HCT116 (cell line): ENCODE data around the gene CDCP2. TPM values are rescaled to one million over a fixed set of nuclear protein-coding genes. Genes with fewer than 3 reads are reported as not detected.

Experiments used
- ATAC-seq: fragments of 200-7000 bp; cut with Tn5 transposase; 2 replicates; pipeline ENCODE4 v1.9.1; 2020; ENCODE audit warnings: mild to moderate bottlenecking, moderate library complexity
- BruUV-seq: library from RNA; stranded (reverse); fragments of 400-500 nt; replicated peaks from 2 replicates; lab custom pipeline; 2021; lab: Mats Ljungman, UMichigan
- CTCF ChIA-PET: fragments of 300-600 bp; sonication (Branson Sonifier 250); formaldehyde crosslinking; loops from one replicate; lab custom pipeline; 2021; ENCODE audit warnings: antibody characterized with exemption; lab: Charles Lee
- POLR2A ChIA-PET: fragments of 300-600, 350-600 bp; sonication (Branson Sonifier 250); formaldehyde crosslinking; loops from one replicate; lab custom pipeline; 2021; ENCODE audit warnings: antibody characterized with exemption; lab: Charles Lee
- RAD21 ChIA-PET, 2 experiments: fragments of 300-600 bp; sonication (Branson Sonifier 250); formaldehyde crosslinking; loops; one replicate each; lab custom pipeline; 2023; ENCODE audit warnings: low total read pairs in 2 of 2; ENCODE audit not compliant: uncharacterized antibody in 2 of 2, unreplicated experiment in 2 of 2, low non-redundant PET in 1 of 2; lab: Charles Lee
- DNase-seq: peaks from one replicate; pipeline ENCODE4 v3.0.0-alpha.2; 2010; ENCODE audit warnings: low read depth, low spot score
- H2AFZ ChIP-seq: fragments of 200-600 bp; shearing (Covaris generic), sonication (generic); 2 replicates; pipeline ENCODE4 v1.6.1; 2017; ENCODE audit warnings: low read depth, mixed run types, mixed read lengths, antibody characterized with exemption, low read length; ENCODE audit not compliant: poor library complexity, severe bottlenecking
- H3K27ac ChIP-seq: 2 replicates; pipeline ENCODE4 v1.5.1; 2012; ENCODE audit warnings: low read depth, low read length
- H3K27me3 ChIP-seq: fragments of 200-600 bp; sonication (generic); 2 replicates; pipeline ENCODE4 v1.6.1; 2016; ENCODE audit warnings: mixed run types, low read length, mixed read lengths; ENCODE audit not compliant: insufficient read depth
- H3K36me3 ChIP-seq, 2 experiments: fragments of 200-500 bp in 1 of 2; fragments of 200-600 bp in 1 of 2; sonication (Bioruptor generic) in 1 of 2; sonication (generic) in 1 of 2; 2 replicates each; pipeline versions ENCODE4 v1.5.1 to v1.6.1; 2014 to 2016; ENCODE audit warnings: low read length in 2 of 2, inconsistent platforms in 1 of 2, mixed read lengths in 1 of 2, mixed run types in 1 of 2; ENCODE audit not compliant: insufficient read depth in 2 of 2, control insufficient read depth in 1 of 2
- H3K4me1 ChIP-seq, 2 experiments: fragments of 200-600 bp in 1 of 2; sonication (generic) in 1 of 2; 2 replicates each; pipeline versions ENCODE4 v1.5.1 to v1.6.1; 2012 to 2017; ENCODE audit warnings: low read length in 2 of 2, inconsistent platforms in 1 of 2, mild to moderate bottlenecking in 1 of 2, mixed read lengths in 1 of 2, mixed run types in 1 of 2, moderate library complexity in 1 of 2; ENCODE audit not compliant: insufficient read depth in 2 of 2, control insufficient read depth in 1 of 2
- H3K4me2 ChIP-seq: fragments of 200-600 bp; sonication (generic); 2 replicates; pipeline ENCODE4 v1.6.1; 2017; ENCODE audit warnings: mixed run types, low read length, mixed read lengths
- H3K4me3 ChIP-seq, 2 experiments: fragments of 200-600 bp in 1 of 2; sonication (generic) in 1 of 2; replicated peaks in 1 of 2; 2 replicates each; pipeline ENCODE4 v1.5.1; 2011 to 2016; ENCODE audit warnings: low read length in 2 of 2, control low read depth in 1 of 2, low read depth in 1 of 2, mild to moderate bottlenecking in 1 of 2, mixed read lengths in 1 of 2, mixed run types in 1 of 2
- H3K79me2 ChIP-seq: fragments of 200-600 bp; sonication (generic); 2 replicates; pipeline ENCODE4 v1.6.1; 2017; ENCODE audit warnings: mild to moderate bottlenecking, mixed run types, low read length, moderate library complexity, mixed read lengths; ENCODE audit not compliant: insufficient read depth
- H3K9ac ChIP-seq: fragments of 200-600 bp; sonication (generic); 2 replicates; pipeline ENCODE4 v1.6.1; 2016; ENCODE audit warnings: low read length, mixed read lengths
- H3K9me2 ChIP-seq: fragments of 200-600 bp; sonication (generic), shearing (Covaris generic); 2 replicates; pipeline ENCODE4 v1.6.1; 2017; ENCODE audit warnings: mixed run types, mild to moderate bottlenecking, moderate library complexity; ENCODE audit not compliant: insufficient read depth
- H3K9me3 ChIP-seq, 2 experiments: fragments of 200-500 bp in 1 of 2; fragments of 200-600 bp in 1 of 2; sonication (Bioruptor generic) in 1 of 2; sonication (generic) in 1 of 2; 2 replicates each; pipeline ENCODE4 v1.6.1; 2014 to 2017; ENCODE audit warnings: low read length in 2 of 2, mixed read lengths in 2 of 2, inconsistent platforms in 1 of 2, low read depth in 1 of 2, mild to moderate bottlenecking in 1 of 2, mixed run types in 1 of 2, moderate library complexity in 1 of 2; ENCODE audit not compliant: control insufficient read depth in 1 of 2, insufficient read depth in 1 of 2
- H4K20me1 ChIP-seq: fragments of 200-600 bp; sonication (generic), shearing (Covaris generic); 2 replicates; pipeline ENCODE4 v1.6.1; 2017; ENCODE audit warnings: mixed run types, mild to moderate bottlenecking, moderate library complexity; ENCODE audit not compliant: insufficient read depth
- ATF3 ChIP-seq: IDR thresholded peaks from 2 replicates; pipeline ENCODE4 v1.6.1; 2012
- CBX3 ChIP-seq: IDR thresholded peaks from 2 replicates; pipeline ENCODE4 v1.6.1; 2012; ENCODE audit warnings: low read depth
- CEBPB ChIP-seq: IDR thresholded peaks from 2 replicates; pipeline ENCODE4 v1.6.1; 2012; ENCODE audit warnings: low read depth
- EZH2 ChIP-seq: fragments of 200-600 bp; sonication (generic); IDR thresholded peaks from 2 replicates; pipeline ENCODE4 v1.6.1; 2017; ENCODE audit warnings: antibody characterized with exemption, mixed run types
- FOSL1 ChIP-seq: IDR thresholded peaks from 2 replicates; pipeline ENCODE4 v1.6.1; 2012; ENCODE audit warnings: low read depth
- POLR2A ChIP-seq: IDR thresholded peaks from 2 replicates; pipeline ENCODE4 v1.7.0; 2011; ENCODE audit warnings: borderline replicate concordance; ENCODE audit not compliant: insufficient read depth, insufficient read length; ENCODE audit errors: extremely low read depth
- RAD21 ChIP-seq: IDR thresholded peaks from 2 replicates; pipeline ENCODE4 v1.6.1; 2012; ENCODE audit warnings: low read depth, mild to moderate bottlenecking
- SP1 ChIP-seq: IDR thresholded peaks from 2 replicates; pipeline ENCODE4 v1.6.1; 2012; ENCODE audit warnings: low read depth
- SRF ChIP-seq: IDR thresholded peaks from 2 replicates; pipeline ENCODE4 v1.6.1; 2012; ENCODE audit warnings: low read depth
- TCF7L2 ChIP-seq: IDR thresholded peaks from 2 replicates; pipeline ENCODE4 v1.7.0; 2011; ENCODE audit warnings: borderline replicate concordance, inconsistent platforms; ENCODE audit not compliant: insufficient read depth, insufficient read length; ENCODE audit errors: extremely low read depth
- YY1 ChIP-seq: IDR thresholded peaks from 2 replicates; pipeline ENCODE4 v1.6.1; 2011; ENCODE audit warnings: low read length, low read depth, moderate library complexity, mild to moderate bottlenecking; ENCODE audit not compliant: insufficient replicate concordance; ENCODE audit errors: extremely low read depth
- ZFX ChIP-seq: fragments of 450-650 bp; IDR thresholded peaks from 2 replicates; pipeline ENCODE4 v1.6.1; 2017
- intact Hi-C: fragments of 100-400 bp; cut with micrococcal nuclease; formaldehyde crosslinking; loops from 2 replicates; pipeline ENCODE4 v1.10.0; 2022
- total RNA-seq: library from RNA; stranded (reverse); gene quantifications from one replicate; pipeline ENCODE4 v1.2.1, GENCODE V29; 2021; ENCODE audit not compliant: unreplicated experiment
- TF ChIP-seq, protein P1 (sequence below): IDR thresholded peaks from 2 replicates; pipeline ENCODE4 v1.6.1; 2012; ENCODE audit warnings: low read depth
- TF ChIP-seq, protein P2 (sequence below), 3 experiments: fragments of 200-600 bp in 1 of 3; sonication (generic) in 1 of 3; IDR thresholded peaks in 2 of 3; conservative IDR thresholded peaks in 1 of 3; 2 replicates each; pipeline ENCODE4 v1.5.1; 2012 to 2017; ENCODE audit warnings: low read depth in 2 of 3, low read length in 2 of 3, antibody characterized with exemption in 1 of 3, borderline replicate concordance in 1 of 3, control low read depth in 1 of 3, mild to moderate bottlenecking in 1 of 3, mixed read lengths in 1 of 3, mixed run types in 1 of 3, moderate library complexity in 1 of 3; ENCODE audit not compliant: insufficient read depth in 1 of 3
- TF ChIP-seq, protein P3 (sequence below): IDR thresholded peaks from 2 replicates; pipeline ENCODE4 v1.6.1; 2012

The CDCP2 gene
- total RNA-seq, 1 experiment from 2014 or later, result 0.22 TPM

GRCh38 chr1:54158071-54158470 is 5.3 kb upstream of the CDCP2 start:
- H3K36me3 ChIP-seq, result no peaks in the 10 kb centered on the region
- POLR2A ChIA-PET, result no interaction called here
- intact Hi-C loops, result no loop called here
- RAD21 ChIA-PET, result no interaction called here
- no peaks in the 10 kb centered on the region for H4K20me1 ChIP-seq
- no peaks in the 10 kb centered on the region for H3K79me2 ChIP-seq
- no TSS peak for BruUV-seq
- H3K9me2 ChIP-seq, result no peaks in the 10 kb centered on the region
- H2AFZ ChIP-seq, result no peak overlapping the region
- no peak overlapping the region for H3K4me3 ChIP-seq
- no peaks in the 10 kb centered on the region for H3K9me3 ChIP-seq
- H3K27me3 ChIP-seq, result no peaks in the 10 kb centered on the region
- peak overlapping the region; percentile 50 for H3K4me2 ChIP-seq
- CTCF ChIA-PET, result no interaction called here
- TF ChIP-seq YY1 (peak; percentile 61), EZH2 (no peak), POLR2A (no peak), FOSL1 (peak; percentile 38; the same call in 1 of the 2 replicates), TCF7L2 (peak; percentile 67), SP1 (peak; percentile 46; the same call in 1 of the 2 replicates), SRF (no peak), ZFX (no peak)
- TF ChIP-seq, all 23 proteins: peak for 4
- Histone ChIP-seq H3K9ac (no peak overlapping the region), H3K4me1 (peaks cover 20 to 36% of the 10 kb centered on the region in 2 experiments), H3K27ac (no peak overlapping the region)
- ATAC-seq (peak; percentile 92), DNase-seq (peak; percentile 41)

DNA sequence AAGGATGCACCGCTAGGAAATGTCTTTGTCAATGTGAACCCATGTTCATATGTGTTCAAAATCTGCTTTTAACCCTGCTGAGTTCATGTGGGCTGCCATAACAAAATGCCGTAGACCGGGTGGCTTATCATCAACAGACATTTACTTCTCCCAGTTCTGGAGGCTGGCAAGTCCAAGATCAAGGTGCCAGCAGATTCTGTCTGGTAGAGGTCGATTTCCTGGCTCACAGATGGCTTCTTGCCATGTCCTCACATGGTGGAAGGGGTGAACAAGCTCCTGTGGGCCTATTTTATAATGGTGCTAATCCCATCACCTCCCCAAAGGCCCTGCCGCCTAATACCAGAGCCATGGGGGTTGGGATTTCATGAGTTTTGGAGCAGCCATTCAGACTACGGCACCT is 4.6 kb upstream of the CDCP2 start:
- H3K4me3 ChIP-seq, result no peak overlapping the region
- DNase-seq (no peak), ATAC-seq (no peak)
- H3K9ac ChIP-seq, result no peak overlapping the region
- no peaks in the 10 kb centered on the region for H3K9me3 ChIP-seq
- no peaks in the 10 kb centered on the region for H3K9me2 ChIP-seq
- H2AFZ ChIP-seq, result no peak overlapping the region
- H3K27ac ChIP-seq, result no peak overlapping the region
- intact Hi-C loops, result no loop called here
- CTCF ChIA-PET, result no interaction called here
- no peaks in the 10 kb centered on the region for H3K27me3 ChIP-seq
- POLR2A ChIA-PET, result no interaction called here
- no peaks in the 10 kb centered on the region for H4K20me1 ChIP-seq
- peaks cover 16 to 31% of the 10 kb centered on the region in 2 experiments for H3K4me1 ChIP-seq
- peak overlapping the region; percentile 50 for H3K4me2 ChIP-seq
- RAD21 ChIA-PET, result no interaction called here
- no peaks in the 10 kb centered on the region for H3K79me2 ChIP-seq
- no TSS peak for BruUV-seq
- no peaks in the 10 kb centered on the region for H3K36me3 ChIP-seq
- TF ChIP-seq RAD21 (no peak), SP1 (no peak), CBX3 (no peak), SRF (no peak), FOSL1 (no peak), ATF3 (no peak), ZFX (no peak), POLR2A (no peak), CEBPB (no peak)
- TF ChIP-seq, protein P1, sequence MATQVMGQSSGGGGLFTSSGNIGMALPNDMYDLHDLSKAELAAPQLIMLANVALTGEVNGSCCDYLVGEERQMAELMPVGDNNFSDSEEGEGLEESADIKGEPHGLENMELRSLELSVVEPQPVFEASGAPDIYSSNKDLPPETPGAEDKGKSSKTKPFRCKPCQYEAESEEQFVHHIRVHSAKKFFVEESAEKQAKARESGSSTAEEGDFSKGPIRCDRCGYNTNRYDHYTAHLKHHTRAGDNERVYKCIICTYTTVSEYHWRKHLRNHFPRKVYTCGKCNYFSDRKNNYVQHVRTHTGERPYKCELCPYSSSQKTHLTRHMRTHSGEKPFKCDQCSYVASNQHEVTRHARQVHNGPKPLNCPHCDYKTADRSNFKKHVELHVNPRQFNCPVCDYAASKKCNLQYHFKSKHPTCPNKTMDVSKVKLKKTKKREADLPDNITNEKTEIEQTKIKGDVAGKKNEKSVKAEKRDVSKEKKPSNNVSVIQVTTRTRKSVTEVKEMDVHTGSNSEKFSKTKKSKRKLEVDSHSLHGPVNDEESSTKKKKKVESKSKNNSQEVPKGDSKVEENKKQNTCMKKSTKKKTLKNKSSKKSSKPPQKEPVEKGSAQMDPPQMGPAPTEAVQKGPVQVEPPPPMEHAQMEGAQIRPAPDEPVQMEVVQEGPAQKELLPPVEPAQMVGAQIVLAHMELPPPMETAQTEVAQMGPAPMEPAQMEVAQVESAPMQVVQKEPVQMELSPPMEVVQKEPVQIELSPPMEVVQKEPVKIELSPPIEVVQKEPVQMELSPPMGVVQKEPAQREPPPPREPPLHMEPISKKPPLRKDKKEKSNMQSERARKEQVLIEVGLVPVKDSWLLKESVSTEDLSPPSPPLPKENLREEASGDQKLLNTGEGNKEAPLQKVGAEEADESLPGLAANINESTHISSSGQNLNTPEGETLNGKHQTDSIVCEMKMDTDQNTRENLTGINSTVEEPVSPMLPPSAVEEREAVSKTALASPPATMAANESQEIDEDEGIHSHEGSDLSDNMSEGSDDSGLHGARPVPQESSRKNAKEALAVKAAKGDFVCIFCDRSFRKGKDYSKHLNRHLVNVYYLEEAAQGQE, result no peak
- TF ChIP-seq, protein P2, sequence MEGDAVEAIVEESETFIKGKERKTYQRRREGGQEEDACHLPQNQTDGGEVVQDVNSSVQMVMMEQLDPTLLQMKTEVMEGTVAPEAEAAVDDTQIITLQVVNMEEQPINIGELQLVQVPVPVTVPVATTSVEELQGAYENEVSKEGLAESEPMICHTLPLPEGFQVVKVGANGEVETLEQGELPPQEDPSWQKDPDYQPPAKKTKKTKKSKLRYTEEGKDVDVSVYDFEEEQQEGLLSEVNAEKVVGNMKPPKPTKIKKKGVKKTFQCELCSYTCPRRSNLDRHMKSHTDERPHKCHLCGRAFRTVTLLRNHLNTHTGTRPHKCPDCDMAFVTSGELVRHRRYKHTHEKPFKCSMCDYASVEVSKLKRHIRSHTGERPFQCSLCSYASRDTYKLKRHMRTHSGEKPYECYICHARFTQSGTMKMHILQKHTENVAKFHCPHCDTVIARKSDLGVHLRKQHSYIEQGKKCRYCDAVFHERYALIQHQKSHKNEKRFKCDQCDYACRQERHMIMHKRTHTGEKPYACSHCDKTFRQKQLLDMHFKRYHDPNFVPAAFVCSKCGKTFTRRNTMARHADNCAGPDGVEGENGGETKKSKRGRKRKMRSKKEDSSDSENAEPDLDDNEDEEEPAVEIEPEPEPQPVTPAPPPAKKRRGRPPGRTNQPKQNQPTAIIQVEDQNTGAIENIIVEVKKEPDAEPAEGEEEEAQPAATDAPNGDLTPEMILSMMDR (IDR thresholded peaks at IDR 0.05 in 2 of 3, conservative IDR thresholded peaks at IDR 0.05 in 1 of 3; ENCODE audit: borderline replicate concordance in 1 of 3, insufficient read depth in 1 of 3, low read depth in 2 of 3, low read length in 2 of 3), result no peak
- TF ChIP-seq, protein P3, sequence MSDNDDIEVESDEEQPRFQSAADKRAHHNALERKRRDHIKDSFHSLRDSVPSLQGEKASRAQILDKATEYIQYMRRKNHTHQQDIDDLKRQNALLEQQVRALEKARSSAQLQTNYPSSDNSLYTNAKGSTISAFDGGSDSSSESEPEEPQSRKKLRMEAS, result no peak
